NOMO-1 treated with DMSO at 0.1 percent for 48 hours (cell line): ENCODE measurements around the gene NOTCH2.
"Not testable (repeated sequence)": the region's sequence is repeated elsewhere in the genome, so short reads cannot be mapped to it uniquely, and the experiment has no call there.

ENCODE experiments used
- DNase-seq: peaks from one replicate; lab custom pipeline; 2025; ENCODE audit not compliant: unreplicated experiment; lab: John Stamatoyannopoulos, UW

NOTCH2 gene

GRCh38 chr1:120069920-120070214 lies 405 bp upstream of the NOTCH2 start:
- DNase-seq = not testable (repeated sequence)

- not testable (repeated sequence) for DNase-seq
Observed at GRCh38 chr1:120068683-120069066, 787 bp downstream of the NOTCH2 start.

- not testable (repeated sequence) for DNase-seq
Observed at GRCh38 chr1:120048208-120048607, 21.3 kb downstream of the NOTCH2 start.

- DNase-seq = not testable (repeated sequence)
Observed at GRCh38 chr1:120041771-120042170, 27.7 kb downstream of the NOTCH2 start.

- DNase-seq = not testable (repeated sequence)
Observed at GRCh38 chr1:120032253-120032652, 37.2 kb downstream of the NOTCH2 start.

GRCh38 chr1:120023791-120024190 lies 45.7 kb downstream of the NOTCH2 start:
- DNase-seq = not testable (repeated sequence)

GRCh38 chr1:120014978-120015377 lies 54.5 kb downstream of the NOTCH2 start:
- not testable (repeated sequence) for DNase-seq

GRCh38 chr1:120008320-120008719 lies 61.1 kb downstream of the NOTCH2 start:
- DNase-seq = not testable (repeated sequence)

- DNase-seq = not testable (repeated sequence)
Observed at GRCh38 chr1:120007850-120008249, 61.6 kb downstream of the NOTCH2 start.

GRCh38 chr1:120001035-120001434 lies 68.4 kb downstream of the NOTCH2 start:
- not testable (repeated sequence) for DNase-seq

GRCh38 chr1:119996731-119997312 lies 72.6 kb downstream of the NOTCH2 start:
- DNase-seq = peak; percentile 78

GRCh38 chr1:119995975-119996374 lies 73.5 kb downstream of the NOTCH2 start:
- DNase-seq = not testable (repeated sequence)

- peak; percentile 98 for DNase-seq
Observed at GRCh38 chr1:119988306-119989062, 81.0 kb downstream of the NOTCH2 start.

- peak; percentile 48 for DNase-seq
Observed at GRCh38 chr1:119987686-119988085, 81.8 kb downstream of the NOTCH2 start.

GRCh38 chr1:119987112-119987511 lies 82.3 kb downstream of the NOTCH2 start:
- peak; percentile 59 for DNase-seq

- DNase-seq = no peak
Observed at GRCh38 chr1:119986007-119986497, 83.4 kb downstream of the NOTCH2 start.

GRCh38 chr1:119984771-119985170 lies 84.7 kb downstream of the NOTCH2 start:
- no peak for DNase-seq

GRCh38 chr1:119981986-119982815 lies 87.3 kb downstream of the NOTCH2 start:
- no peak for DNase-seq

GRCh38 chr1:119981496-119981895 lies 88.0 kb downstream of the NOTCH2 start:
- DNase-seq = no peak

- DNase-seq = peak; percentile 74
Observed at GRCh38 chr1:119978018-119978505, 91.4 kb downstream of the NOTCH2 start.

GRCh38 chr1:119977113-119977736 lies 92.2 kb downstream of the NOTCH2 start:
- not testable (repeated sequence) for DNase-seq
